OCI-LY7 (cell line): ENCODE data around the gene CLASP2. TPM values are rescaled to one million over a fixed set of nuclear protein-coding genes. Genes with fewer than 3 reads are reported as not detected.
"Not testable (repeated sequence)": the region's sequence is repeated elsewhere in the genome, so short reads cannot be mapped to it uniquely, and the experiment has no call there.

Experiments used
- BruUV-seq: library from RNA; stranded (reverse); fragments of 400-500 nt; replicated peaks from 2 replicates; lab custom pipeline; 2021; lab: Mats Ljungman, UMichigan
- CTCF ChIA-PET: fragments of 300-600 bp; sonication (Branson Sonifier 250); formaldehyde crosslinking; loops from one replicate; lab custom pipeline; 2022; ENCODE audit warnings: antibody characterized with exemption; ENCODE audit not compliant: unreplicated experiment; lab: Charles Lee
- POLR2A ChIA-PET: fragments of 300-600 bp; sonication (Branson Sonifier 250); formaldehyde crosslinking; loops from one replicate; lab custom pipeline; 2022; ENCODE audit warnings: antibody characterized with exemption; lab: Charles Lee
- DNase-seq: peaks from one replicate; pipeline ENCODE4 v3.0.0-alpha.2; 2015; ENCODE audit warnings: low spot score
- H2AFZ ChIP-seq: fragments of 200-600 bp; sonication (generic), shearing (Covaris generic); 2 replicates; pipeline ENCODE4 v1.6.1; 2014; ENCODE audit warnings: mild to moderate bottlenecking, antibody characterized with exemption, low read length, moderate library complexity
- H3K27ac ChIP-seq: fragments of 200-600 bp; sonication (generic); 2 replicates; pipeline ENCODE4 v1.5.1; 2014; ENCODE audit warnings: mixed run types, low read depth, mild to moderate bottlenecking, moderate library complexity, low read length, inconsistent platforms; ENCODE audit not compliant: poor library complexity, severe bottlenecking
- H3K36me3 ChIP-seq: fragments of 200-600 bp; sonication (generic); 2 replicates; pipeline ENCODE4 v1.6.1; 2014; ENCODE audit warnings: mild to moderate bottlenecking, antibody characterized with exemption, low read length, moderate library complexity, mixed read lengths; ENCODE audit not compliant: insufficient read depth
- H3K4me1 ChIP-seq: fragments of 200-600 bp; sonication (generic); 2 replicates; pipeline ENCODE4 v1.5.1; 2014; ENCODE audit warnings: mild to moderate bottlenecking, low read length; ENCODE audit not compliant: insufficient read depth, poor library complexity, severe bottlenecking
- H3K4me2 ChIP-seq: fragments of 200-600 bp; sonication (generic); 2 replicates; pipeline ENCODE4 v1.6.1; 2014; ENCODE audit warnings: mild to moderate bottlenecking, low read length
- H3K4me3 ChIP-seq: fragments of 200-600 bp; sonication (generic); 2 replicates; pipeline ENCODE4 v1.5.1; 2014; ENCODE audit warnings: mild to moderate bottlenecking, low read depth, low read length; ENCODE audit not compliant: poor library complexity, severe bottlenecking
- H3K79me2 ChIP-seq: fragments of 200-600 bp; sonication (generic); 2 replicates; pipeline ENCODE4 v1.6.1; 2016; ENCODE audit warnings: low read depth, mild to moderate bottlenecking, low read length, moderate library complexity, mixed read lengths; ENCODE audit not compliant: insufficient read depth
- H3K9me2 ChIP-seq: fragments of 200-600 bp; sonication (generic); 2 replicates; pipeline ENCODE4 v1.6.1; 2016; ENCODE audit warnings: mild to moderate bottlenecking, low read length, mixed read lengths; ENCODE audit not compliant: insufficient read depth
- H3K9me3 ChIP-seq: fragments of 200-600 bp; sonication (generic); 2 replicates; pipeline ENCODE4 v1.6.1; 2014; ENCODE audit warnings: mild to moderate bottlenecking, mixed run types, low read length, mixed read lengths
- H4K20me1 ChIP-seq: fragments of 200-600 bp; sonication (generic); 2 replicates; pipeline ENCODE4 v1.6.1; 2014; ENCODE audit warnings: mild to moderate bottlenecking, antibody characterized with exemption, low read length, moderate library complexity, mixed read lengths; ENCODE audit not compliant: insufficient read depth
- EZH2phosphoT487 ChIP-seq: fragments of 200-600 bp; sonication (generic); IDR thresholded peaks from 2 replicates; pipeline ENCODE4 v1.6.1; 2018; ENCODE audit warnings: low read depth, borderline replicate concordance, mild to moderate bottlenecking, mixed run types, antibody characterized with exemption, low read length, moderate library complexity, mixed read lengths
- intact Hi-C: fragments of 100-400 bp; cut with micrococcal nuclease; formaldehyde crosslinking; loops from one replicate; pipeline ENCODE4 v1.10.0; 2022; ENCODE audit not compliant: unreplicated experiment
- small RNA-seq: library from RNA; depleted of rRNA; stranded (forward); fragments of <200 nt; gene quantifications from one replicate; pipeline ENCODE3, GENCODE V24; 2014
- total RNA-seq, 2 experiments: library from RNA; depleted of rRNA in 1 of 2; stranded (reverse); fragments of >200 nt in 1 of 2; shearing (Covaris generic) in 1 of 2; gene quantifications; 2 replicates each; pipeline ENCODE4 v1.2.3, GENCODE V29; 2014 to 2022
- TF ChIP-seq, protein P1 (sequence below): fragments of 200-600 bp; sonication (generic); conservative IDR thresholded peaks from 2 replicates; pipeline ENCODE4 v1.5.1; 2014; ENCODE audit warnings: mild to moderate bottlenecking, antibody characterized with exemption, low read length, moderate library complexity, mixed read lengths

The CLASP2 gene
- total RNA-seq, 2 experiments from 2014 or later: 95.5 to 99.1 TPM

DNA sequence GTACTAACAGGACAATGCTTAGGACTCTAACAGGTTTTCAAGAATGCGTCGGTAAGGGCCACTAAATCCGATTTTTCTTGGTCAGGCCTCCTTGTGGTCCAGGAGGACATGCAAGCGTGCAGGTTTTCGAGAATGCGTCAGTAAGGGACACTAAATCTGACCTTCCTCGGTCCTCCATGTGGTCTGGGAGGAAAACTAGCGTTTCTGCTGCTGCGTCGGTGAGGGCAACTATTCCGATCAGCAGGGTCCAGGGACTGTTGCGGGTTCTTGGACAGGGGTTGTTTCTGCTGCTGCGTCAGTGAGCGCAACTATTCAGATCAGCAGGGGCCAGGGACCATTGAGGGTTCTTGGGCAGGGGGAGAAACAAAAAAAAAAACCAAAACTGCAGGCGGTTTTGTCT lies 270.1 kb downstream of the CLASP2 start:
- Histone ChIP-seq H3K27ac (no peak overlapping the region), H2AFZ (no peak overlapping the region), H3K79me2 (no peaks in the 10 kb centered on the region), H4K20me1 (no peaks in the 10 kb centered on the region), H3K9me2 (no peaks in the 10 kb centered on the region), H3K4me3 (no peak overlapping the region), H3K4me2 (no peak overlapping the region), H3K4me1 (no peaks in the 10 kb centered on the region), H3K9me3 (no peaks in the 10 kb centered on the region), H3K36me3 (no peaks in the 10 kb centered on the region)
- no peak for TF ChIP-seq EZH2phosphoT487
- TF ChIP-seq, protein P1, sequence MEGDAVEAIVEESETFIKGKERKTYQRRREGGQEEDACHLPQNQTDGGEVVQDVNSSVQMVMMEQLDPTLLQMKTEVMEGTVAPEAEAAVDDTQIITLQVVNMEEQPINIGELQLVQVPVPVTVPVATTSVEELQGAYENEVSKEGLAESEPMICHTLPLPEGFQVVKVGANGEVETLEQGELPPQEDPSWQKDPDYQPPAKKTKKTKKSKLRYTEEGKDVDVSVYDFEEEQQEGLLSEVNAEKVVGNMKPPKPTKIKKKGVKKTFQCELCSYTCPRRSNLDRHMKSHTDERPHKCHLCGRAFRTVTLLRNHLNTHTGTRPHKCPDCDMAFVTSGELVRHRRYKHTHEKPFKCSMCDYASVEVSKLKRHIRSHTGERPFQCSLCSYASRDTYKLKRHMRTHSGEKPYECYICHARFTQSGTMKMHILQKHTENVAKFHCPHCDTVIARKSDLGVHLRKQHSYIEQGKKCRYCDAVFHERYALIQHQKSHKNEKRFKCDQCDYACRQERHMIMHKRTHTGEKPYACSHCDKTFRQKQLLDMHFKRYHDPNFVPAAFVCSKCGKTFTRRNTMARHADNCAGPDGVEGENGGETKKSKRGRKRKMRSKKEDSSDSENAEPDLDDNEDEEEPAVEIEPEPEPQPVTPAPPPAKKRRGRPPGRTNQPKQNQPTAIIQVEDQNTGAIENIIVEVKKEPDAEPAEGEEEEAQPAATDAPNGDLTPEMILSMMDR: no peak
- CTCF ChIA-PET: no interaction called here
- no peak for DNase-seq
- intact Hi-C loops: no loop called here
- POLR2A ChIA-PET: no interaction called here
- BruUV-seq: no TSS peak

DNA sequence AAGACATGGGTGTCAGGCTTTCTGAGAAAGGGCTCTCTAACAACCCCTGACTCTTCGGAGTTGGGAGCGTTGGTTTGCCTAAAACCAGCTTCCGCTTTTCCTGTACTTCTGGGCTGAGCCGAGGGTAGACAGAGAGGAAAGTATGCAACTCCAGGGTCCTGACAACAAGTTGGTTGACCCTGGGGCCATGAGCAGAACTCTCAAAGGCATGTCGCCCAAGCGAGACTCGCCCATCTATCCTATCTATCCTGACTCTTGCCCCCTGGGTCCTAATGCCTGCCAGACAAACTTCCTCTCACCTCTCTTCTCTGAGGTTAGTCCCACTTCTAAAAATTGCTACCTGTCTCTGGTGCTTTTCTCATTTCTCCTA lies 270.8 kb downstream of the CLASP2 start:
- H4K20me1 ChIP-seq, POLR2A ChIA-PET, H3K79me2 ChIP-seq, H2AFZ ChIP-seq, H3K36me3 ChIP-seq, H3K4me3 ChIP-seq, H3K9me3 ChIP-seq, H3K4me2 ChIP-seq, BruUV-seq, CTCF ChIA-PET, H3K4me1 ChIP-seq, intact Hi-C loops, H3K27ac ChIP-seq, H3K9me2 ChIP-seq, DNase-seq: not testable (repeated sequence)

Small RNAs within 50 kb of the gene (small RNA-seq; reads per million reads assigned to genes)
- gene COX6CP10: not detected
- 2.9 reads per million, percentile 85 among the genes with 10 or more reads in this experiment for gene RNA5SP128

Other genes with a start within 250 kb of the CLASP2 start
- 75.5 and 126 TPM in 2 replicates for gene PDCD6IP, start 80.4 kb upstream of the CLASP2 start, total RNA-seq (2014; rRNA removed; shearing (Covaris generic))
- gene PDCD6IP, start 80.4 kb upstream of the CLASP2 start, total RNA-seq (2022): 193 and 216 TPM in 2 replicates